ENCODE data around the gene CLEC4E.
"Not testable (repeated sequence)": the region's sequence is repeated elsewhere in the genome, so short reads cannot be mapped to it uniquely, and the experiment has no call there.

CLEC4E gene

DNA sequence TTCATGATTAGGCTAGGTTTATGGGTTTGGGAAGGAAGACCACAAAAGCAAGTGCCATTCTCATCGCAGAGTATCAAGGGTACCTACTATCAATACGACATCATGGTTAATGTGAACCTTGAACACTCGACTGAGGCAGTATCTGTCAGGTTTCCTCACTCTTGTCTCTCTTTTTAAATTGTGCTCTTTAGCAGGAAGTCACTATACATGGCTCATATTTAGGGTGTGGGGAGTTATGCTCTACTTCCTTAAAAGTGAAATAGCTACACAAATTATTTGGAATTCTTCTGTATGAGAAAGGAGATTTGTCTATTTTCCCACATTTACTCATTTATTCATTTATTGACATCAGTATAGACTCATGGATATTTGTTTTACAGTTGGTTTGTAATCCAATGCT lies 5.9 kb upstream of the CLEC4E start:
- DNase-seq (ENCODE audit: low read depth, low spot score): no peak
- no peak overlapping the region for H3K4me3 ChIP-seq (ENCODE audit: low read depth, low read length)
- TF ChIP-seq, protein P1, sequence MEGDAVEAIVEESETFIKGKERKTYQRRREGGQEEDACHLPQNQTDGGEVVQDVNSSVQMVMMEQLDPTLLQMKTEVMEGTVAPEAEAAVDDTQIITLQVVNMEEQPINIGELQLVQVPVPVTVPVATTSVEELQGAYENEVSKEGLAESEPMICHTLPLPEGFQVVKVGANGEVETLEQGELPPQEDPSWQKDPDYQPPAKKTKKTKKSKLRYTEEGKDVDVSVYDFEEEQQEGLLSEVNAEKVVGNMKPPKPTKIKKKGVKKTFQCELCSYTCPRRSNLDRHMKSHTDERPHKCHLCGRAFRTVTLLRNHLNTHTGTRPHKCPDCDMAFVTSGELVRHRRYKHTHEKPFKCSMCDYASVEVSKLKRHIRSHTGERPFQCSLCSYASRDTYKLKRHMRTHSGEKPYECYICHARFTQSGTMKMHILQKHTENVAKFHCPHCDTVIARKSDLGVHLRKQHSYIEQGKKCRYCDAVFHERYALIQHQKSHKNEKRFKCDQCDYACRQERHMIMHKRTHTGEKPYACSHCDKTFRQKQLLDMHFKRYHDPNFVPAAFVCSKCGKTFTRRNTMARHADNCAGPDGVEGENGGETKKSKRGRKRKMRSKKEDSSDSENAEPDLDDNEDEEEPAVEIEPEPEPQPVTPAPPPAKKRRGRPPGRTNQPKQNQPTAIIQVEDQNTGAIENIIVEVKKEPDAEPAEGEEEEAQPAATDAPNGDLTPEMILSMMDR (IDR thresholded peaks at IDR 0.05; ENCODE audit: low read depth, low read length): no peak
- in situ Hi-C loops (cut with HindIII; ENCODE audit: low sequenced_read_pairs): no loop called here

DNA sequence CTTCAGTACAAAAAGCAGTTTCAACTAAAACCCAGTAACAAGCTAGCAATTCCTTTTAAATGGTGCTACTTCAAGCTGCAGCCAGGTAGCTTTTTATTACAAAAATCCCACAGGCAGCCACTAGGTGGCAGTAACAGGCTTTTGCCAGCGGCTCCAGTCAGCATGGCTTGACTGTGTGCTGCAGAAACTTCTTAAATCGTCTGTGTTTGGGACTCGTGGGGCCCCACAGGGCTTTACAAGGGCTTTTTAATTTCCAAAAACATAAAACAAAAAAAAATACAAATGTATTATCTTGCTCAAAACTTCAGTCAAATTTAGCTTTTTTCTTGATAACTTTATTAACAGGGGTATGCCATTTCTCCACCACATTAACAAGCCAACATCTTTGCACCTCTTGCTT lies 3.6 kb upstream of the CLEC4E start:
- peak; percentile 79 for DNase-seq (ENCODE audit: low read depth, low spot score)
- in situ Hi-C loops (cut with HindIII; ENCODE audit: low sequenced_read_pairs): no loop called here
- TF ChIP-seq, protein P1 (IDR thresholded peaks at IDR 0.05; ENCODE audit: low read depth, low read length): peak; percentile 90
- no peak overlapping the region for H3K4me3 ChIP-seq (ENCODE audit: low read depth, low read length)

DNA sequence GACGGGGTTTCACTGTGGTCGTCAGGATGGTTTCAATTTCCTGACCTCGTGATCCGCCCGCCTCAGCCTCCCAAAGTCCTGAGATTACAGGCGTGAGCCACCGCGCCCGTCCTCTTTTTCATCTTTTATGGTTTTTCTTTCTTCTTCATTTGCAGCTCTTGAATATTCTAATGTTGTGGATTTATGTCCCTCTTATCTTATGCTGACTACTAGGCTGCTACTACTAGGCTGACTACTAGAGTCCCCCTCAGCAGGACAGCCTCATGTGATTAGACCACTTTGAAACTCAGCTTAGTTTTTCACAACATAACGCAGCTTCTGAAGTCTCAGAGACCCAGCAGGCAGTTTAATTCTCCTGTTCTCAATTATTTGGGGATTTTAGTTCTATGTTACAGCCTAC lies 857 bp upstream of the CLEC4E start:
- in situ Hi-C loops (cut with HindIII; ENCODE audit: low sequenced_read_pairs): no loop called here
- TF ChIP-seq, protein P1 (IDR thresholded peaks at IDR 0.05; ENCODE audit: low read depth, low read length): no peak
- no peak for DNase-seq (ENCODE audit: low read depth, low spot score)
- no peak overlapping the region for H3K4me3 ChIP-seq (ENCODE audit: low read depth, low read length)

DNA sequence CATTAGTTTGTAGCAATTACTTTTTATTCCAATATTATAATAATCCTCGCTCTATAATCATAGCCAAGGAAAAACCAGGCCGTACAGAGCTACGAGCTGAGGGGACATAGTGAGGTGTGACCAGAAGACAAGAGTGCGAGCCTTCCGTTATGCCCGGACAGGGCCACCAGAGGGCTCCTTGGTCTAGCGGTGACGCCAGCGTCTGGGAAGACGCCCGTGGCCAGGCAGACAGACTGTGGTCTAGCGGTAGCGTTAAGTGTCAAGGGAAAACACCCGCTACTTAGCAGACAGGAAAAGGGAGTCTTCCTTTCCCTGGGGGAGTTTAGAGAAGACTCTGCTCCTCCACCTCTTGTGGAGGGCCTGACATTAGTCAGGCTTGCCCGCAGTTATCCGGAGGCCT lies 2.9 kb downstream of the CLEC4E start:
- TF ChIP-seq, protein P1 (IDR thresholded peaks at IDR 0.05; ENCODE audit: low read depth, low read length): peak; percentile 4
- in situ Hi-C loops (cut with HindIII; ENCODE audit: low sequenced_read_pairs); DNase-seq (ENCODE audit: low read depth, low spot score); H3K4me3 ChIP-seq (ENCODE audit: low read depth, low read length): not testable (repeated sequence)

DNA sequence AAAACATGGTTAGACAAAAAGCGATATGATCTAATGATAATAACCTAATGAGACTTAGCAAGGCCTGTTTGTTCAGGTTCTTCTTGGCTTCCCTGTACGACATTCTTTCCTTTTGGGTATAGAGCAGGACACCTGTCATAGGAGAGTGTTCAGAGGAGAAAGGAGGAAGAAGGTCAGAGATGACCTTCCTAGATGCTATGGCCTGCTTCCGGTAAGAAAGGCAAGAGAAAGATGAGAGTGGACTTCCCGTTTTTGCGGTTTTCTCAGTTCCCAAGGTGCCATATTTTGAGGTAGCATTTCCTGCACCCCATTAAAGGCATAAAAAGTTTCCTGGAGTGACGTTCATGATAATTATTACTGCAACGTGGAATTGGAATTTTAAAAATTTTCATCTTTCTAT lies 8.7 kb downstream of the CLEC4E start:
- in situ Hi-C loops (cut with HindIII; ENCODE audit: low sequenced_read_pairs): no loop called here
- TF ChIP-seq, protein P1 (IDR thresholded peaks at IDR 0.05; ENCODE audit: low read depth, low read length): no peak
- no peak overlapping the region for H3K4me3 ChIP-seq (ENCODE audit: low read depth, low read length)
- DNase-seq (ENCODE audit: low read depth, low spot score): no peak

DNA sequence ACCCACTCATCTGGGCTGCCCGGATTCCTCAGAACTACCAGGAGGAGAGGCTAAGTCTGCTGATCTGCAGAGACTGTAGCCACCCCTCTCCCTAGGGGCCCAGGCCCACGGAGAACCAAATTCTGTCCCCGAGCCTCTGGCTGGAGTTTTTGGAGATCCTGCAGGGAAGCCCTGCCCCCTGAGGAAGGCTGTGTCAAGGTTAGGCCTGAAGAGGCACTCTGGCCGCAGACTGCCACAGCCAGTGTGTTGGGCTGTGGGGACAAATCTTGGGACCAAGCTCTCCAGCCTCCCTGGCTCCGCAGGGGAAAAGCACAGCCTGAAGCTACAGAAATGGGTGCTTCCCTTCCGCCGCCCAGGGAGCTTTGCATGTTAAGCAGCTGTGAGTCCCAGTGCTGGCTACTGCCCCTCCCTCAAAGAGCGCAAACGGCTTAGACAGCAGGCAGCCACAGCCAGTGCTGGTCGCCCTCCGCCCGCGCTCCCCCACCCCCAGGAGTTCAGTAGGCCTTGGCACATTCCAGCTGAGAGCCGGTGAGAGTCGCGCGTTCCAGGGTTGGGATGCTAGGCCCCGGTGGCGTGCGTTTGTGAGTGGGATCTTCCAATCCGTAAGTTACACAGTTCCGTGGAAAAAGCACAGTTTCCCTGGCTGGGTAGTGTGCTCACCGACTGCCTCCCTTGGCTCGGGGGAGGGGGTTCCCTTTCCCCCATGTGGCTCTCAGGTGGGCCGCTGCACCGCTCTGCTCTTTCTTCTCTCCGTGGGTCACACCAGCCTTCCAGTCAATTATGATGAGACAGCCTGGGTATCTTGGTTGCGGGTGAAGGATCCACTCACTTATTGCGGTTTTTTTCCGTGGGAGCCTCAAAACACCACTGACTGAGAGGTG lies 13.2 kb downstream of the CLEC4E start:
- DNase-seq (ENCODE audit: low read depth, low spot score): no peak
- TF ChIP-seq, protein P1 (IDR thresholded peaks at IDR 0.05; ENCODE audit: low read depth, low read length): no peak
- H3K4me3 ChIP-seq (ENCODE audit: low read depth, low read length): no peak overlapping the region
- in situ Hi-C loops (cut with HindIII; ENCODE audit: low sequenced_read_pairs): no loop called here
